Measurements from ENCODE around the gene CEP112. TPM values are rescaled to one million over a fixed set of nuclear protein-coding genes. Genes with fewer than 3 reads are reported as not detected.

The CEP112 gene
- total RNA-seq, 6 donors from 2014 or later, result 14.3 to 70.2 (median 31.0) TPM

GRCh38 chr17:66172144-66172543, 19.8 kb downstream of the CEP112 start:
- Histone ChIP-seq H3K27ac (no peak overlapping the region), H3K36me3 (peaks cover 0 to 15% (median 0%) of the 10 kb centered on the region in 4 donors), H3K4me1 (no peaks in the 10 kb centered on the region), H3K4me3 (no peak overlapping the region), H3K27me3 (no peaks in the 10 kb centered on the region), H3K9me3 (no peaks in the 10 kb centered on the region)
- DNase-seq (no peak), ATAC-seq (ENCODE audit: low FRiP score in 2 of 2) (no peak)
- TF ChIP-seq POLR2A (IDR thresholded peaks at IDR 0.05), result no peak
- TF ChIP-seq EP300 (IDR thresholded peaks at IDR 0.05), result no peak
- no peak for TF ChIP-seq CTCF (IDR thresholded peaks at IDR 0.05)
- TF ChIP-seq POLR2AphosphoS5 (IDR thresholded peaks at IDR 0.05), result no peak
- 76 to 90% methylated on average over 5 of the region's 5 CpGs for WGBS, 2 donors

GRCh38 chr17:66171692-66172091, 20.2 kb downstream of the CEP112 start:
- Histone ChIP-seq H3K4me3 (no peak overlapping the region), H3K27ac (no peak overlapping the region), H3K4me1 (no peaks in the 10 kb centered on the region), H3K9me3 (no peaks in the 10 kb centered on the region), H3K27me3 (no peaks in the 10 kb centered on the region), H3K36me3 (peaks cover 0 to 15% (median 0%) of the 10 kb centered on the region in 4 donors)
- no peak for ATAC-seq (ENCODE audit: low FRiP score in 2 of 2)
- DNase-seq, result no peak
- no peak for TF ChIP-seq POLR2AphosphoS5 (IDR thresholded peaks at IDR 0.05)
- TF ChIP-seq POLR2A (IDR thresholded peaks at IDR 0.05), result no peak
- no peak for TF ChIP-seq CTCF (IDR thresholded peaks at IDR 0.05)
- no peak for TF ChIP-seq EP300 (IDR thresholded peaks at IDR 0.05)
- WGBS, 2 donors, result 65 to 78% methylated on average over 3 of the region's 3 CpGs

- H3K9me3 ChIP-seq, result no peaks in the 10 kb centered on the region
- no peaks in the 10 kb centered on the region for H3K4me1 ChIP-seq
- no peaks in the 10 kb centered on the region for H3K27me3 ChIP-seq
- no peak for DNase-seq
- H3K4me3 ChIP-seq, result no peak overlapping the region
- peaks cover 0 to 15% (median 0%) of the 10 kb centered on the region in 4 donors for H3K36me3 ChIP-seq
- ATAC-seq (ENCODE audit: low FRiP score in 2 of 2), result no peak
- TF ChIP-seq POLR2A (IDR thresholded peaks at IDR 0.05) (no peak), CTCF (IDR thresholded peaks at IDR 0.05) (no peak), POLR2AphosphoS5 (IDR thresholded peaks at IDR 0.05) (no peak), EP300 (IDR thresholded peaks at IDR 0.05) (no peak)
- no peak overlapping the region for H3K27ac ChIP-seq
Observed at GRCh38 chr17:66171172-66171571, 20.8 kb downstream of the CEP112 start.

GRCh38 chr17:66169839-66170238, 22.1 kb downstream of the CEP112 start:
- Histone ChIP-seq H3K27ac (no peak overlapping the region), H3K4me3 (no peak overlapping the region), H3K9me3 (no peaks in the 10 kb centered on the region), H3K4me1 (no peaks in the 10 kb centered on the region), H3K36me3 (peaks cover 0 to 15% (median 0%) of the 10 kb centered on the region in 4 donors), H3K27me3 (no peaks in the 10 kb centered on the region)
- 81 to 88% methylated on average over 3 of the region's 3 CpGs for WGBS, 2 donors
- DNase-seq (no peak), ATAC-seq (ENCODE audit: low FRiP score in 2 of 2) (no peak)
- TF ChIP-seq POLR2A (IDR thresholded peaks at IDR 0.05), result no peak
- TF ChIP-seq EP300 (IDR thresholded peaks at IDR 0.05), result no peak
- TF ChIP-seq POLR2AphosphoS5 (IDR thresholded peaks at IDR 0.05), result no peak
- TF ChIP-seq CTCF (IDR thresholded peaks at IDR 0.05), result no peak

- no peak overlapping the region for H3K27ac ChIP-seq
- ATAC-seq (ENCODE audit: low FRiP score in 2 of 2), result no peak
Observed at GRCh38 chr17:66167189-66167815, 24.6 kb downstream of the CEP112 start.

More at GRCh38 chr17:66167189-66167815, 24.6 kb downstream of the CEP112 start:
- no peak overlapping the region for H3K4me3 ChIP-seq
- H3K36me3 ChIP-seq, result peaks cover 0 to 11% (median 0%) of the 10 kb centered on the region in 4 donors
- TF ChIP-seq EP300 (IDR thresholded peaks at IDR 0.05) (no peak), POLR2A (IDR thresholded peaks at IDR 0.05) (no peak), CTCF (IDR thresholded peaks at IDR 0.05) (no peak), POLR2AphosphoS5 (IDR thresholded peaks at IDR 0.05) (no peak)
- WGBS, 2 donors, result 68 to 83% methylated on average over 5 of the region's 5 CpGs
- H3K9me3 ChIP-seq, result no peaks in the 10 kb centered on the region
- no peaks in the 10 kb centered on the region for H3K4me1 ChIP-seq
- no peaks in the 10 kb centered on the region for H3K27me3 ChIP-seq
- no peak for DNase-seq
